H1 (cell line): ENCODE measurements around the gene MAGI1.

Source experiments
- CREB1 ChIP-seq: IDR thresholded peaks from 2 replicates; pipeline ENCODE4 v1.6.1; 2012; ENCODE audit warnings: inconsistent platforms
- EZH2 ChIP-seq: fragments of 200-600 bp; sonication (generic); IDR thresholded peaks from 2 replicates; pipeline ENCODE4 v1.7.1; 2012; ENCODE audit warnings: low read depth, mild to moderate bottlenecking, moderate library complexity, low read length, inconsistent platforms; ENCODE audit not compliant: severe bottlenecking
- POLR2A ChIP-seq, 2 experiments: IDR thresholded peaks; 1 replicate in 1 of 2; 2 replicates in 1 of 2; pipeline ENCODE4 v1.6.1; 2011; ENCODE audit warnings: low read depth in 2 of 2, low read length in 2 of 2, mild to moderate bottlenecking in 2 of 2; ENCODE audit errors: control extremely low read depth in 1 of 2
- RFX5 ChIP-seq: IDR thresholded peaks from 2 replicates; pipeline ENCODE4 v1.6.1; 2011; ENCODE audit warnings: low read depth, low read length, improper control_type of control experiment, borderline replicate concordance
- TAF1 ChIP-seq: IDR thresholded peaks from 2 replicates; pipeline ENCODE4 v1.6.1; 2011; ENCODE audit warnings: mild to moderate bottlenecking, low read depth, low read length
- ZNF274 ChIP-seq: IDR thresholded peaks from 2 replicates; pipeline ENCODE4 v1.7.0; 2012; ENCODE audit warnings: low read length, borderline replicate concordance; ENCODE audit errors: extremely low read depth
- TF ChIP-seq, protein P1 (sequence below): IDR thresholded peaks from 2 replicates; pipeline ENCODE4 v1.6.1; 2012; ENCODE audit warnings: low read length, inconsistent platforms
- TF ChIP-seq, protein P2 (sequence below), 3 experiments: IDR thresholded peaks; 1 replicate in 2 of 3; 2 replicates in 1 of 3; pipeline versions ENCODE4 v1.5.1 to v1.6.1; 2011; ENCODE audit warnings: low read length in 3 of 3, mild to moderate bottlenecking in 3 of 3, inconsistent platforms in 2 of 3, low read depth in 1 of 3, moderate library complexity in 1 of 3; ENCODE audit not compliant: insufficient read depth in 1 of 3; ENCODE audit errors: control extremely low read depth in 1 of 3

DNA sequence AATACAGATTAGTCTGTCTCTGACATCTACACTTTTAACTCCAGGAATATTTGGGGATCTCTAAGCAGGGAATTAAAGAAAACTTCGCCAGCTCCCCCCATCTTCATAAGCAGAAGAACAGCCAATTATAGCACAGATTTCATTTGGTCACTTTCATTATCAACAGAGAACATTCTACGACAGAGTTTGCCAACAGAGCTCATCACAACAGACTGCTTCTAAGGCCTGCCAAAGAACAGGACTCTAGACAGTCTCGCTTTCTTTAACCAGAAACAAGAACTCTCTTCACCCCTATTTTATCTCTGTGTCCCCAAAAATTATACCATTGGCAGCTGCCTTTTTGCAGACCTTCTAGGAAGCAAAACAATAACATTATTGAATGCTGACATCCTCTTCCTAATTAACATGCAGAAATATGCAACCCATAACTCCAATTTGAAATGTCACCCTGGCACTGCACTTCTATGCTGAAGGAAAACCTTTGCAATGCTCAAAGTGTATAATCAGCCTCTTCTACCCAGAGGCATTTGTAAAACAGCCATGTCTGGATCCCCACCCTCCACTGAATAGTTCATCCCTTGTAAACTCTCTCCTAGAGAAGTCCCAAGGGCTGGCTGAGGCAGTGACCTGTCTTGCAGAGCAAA lies 552.8 kb downstream of the MAGI1 start:
- TF ChIP-seq ZNF274 = no peak
- no peak for TF ChIP-seq CREB1
- TF ChIP-seq, protein P1, sequence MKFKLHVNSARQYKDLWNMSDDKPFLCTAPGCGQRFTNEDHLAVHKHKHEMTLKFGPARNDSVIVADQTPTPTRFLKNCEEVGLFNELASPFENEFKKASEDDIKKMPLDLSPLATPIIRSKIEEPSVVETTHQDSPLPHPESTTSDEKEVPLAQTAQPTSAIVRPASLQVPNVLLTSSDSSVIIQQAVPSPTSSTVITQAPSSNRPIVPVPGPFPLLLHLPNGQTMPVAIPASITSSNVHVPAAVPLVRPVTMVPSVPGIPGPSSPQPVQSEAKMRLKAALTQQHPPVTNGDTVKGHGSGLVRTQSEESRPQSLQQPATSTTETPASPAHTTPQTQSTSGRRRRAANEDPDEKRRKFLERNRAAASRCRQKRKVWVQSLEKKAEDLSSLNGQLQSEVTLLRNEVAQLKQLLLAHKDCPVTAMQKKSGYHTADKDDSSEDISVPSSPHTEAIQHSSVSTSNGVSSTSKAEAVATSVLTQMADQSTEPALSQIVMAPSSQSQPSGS = no peak
- no peak for TF ChIP-seq RFX5
- TF ChIP-seq POLR2A (IDR thresholded peaks at IDR 0.05; ENCODE audit: control extremely low read depth in 1 of 2, low read depth in 2 of 2, low read length in 2 of 2) = no peak
- TF ChIP-seq EZH2 = no peak
- TF ChIP-seq TAF1 = no peak
- TF ChIP-seq, protein P2, sequence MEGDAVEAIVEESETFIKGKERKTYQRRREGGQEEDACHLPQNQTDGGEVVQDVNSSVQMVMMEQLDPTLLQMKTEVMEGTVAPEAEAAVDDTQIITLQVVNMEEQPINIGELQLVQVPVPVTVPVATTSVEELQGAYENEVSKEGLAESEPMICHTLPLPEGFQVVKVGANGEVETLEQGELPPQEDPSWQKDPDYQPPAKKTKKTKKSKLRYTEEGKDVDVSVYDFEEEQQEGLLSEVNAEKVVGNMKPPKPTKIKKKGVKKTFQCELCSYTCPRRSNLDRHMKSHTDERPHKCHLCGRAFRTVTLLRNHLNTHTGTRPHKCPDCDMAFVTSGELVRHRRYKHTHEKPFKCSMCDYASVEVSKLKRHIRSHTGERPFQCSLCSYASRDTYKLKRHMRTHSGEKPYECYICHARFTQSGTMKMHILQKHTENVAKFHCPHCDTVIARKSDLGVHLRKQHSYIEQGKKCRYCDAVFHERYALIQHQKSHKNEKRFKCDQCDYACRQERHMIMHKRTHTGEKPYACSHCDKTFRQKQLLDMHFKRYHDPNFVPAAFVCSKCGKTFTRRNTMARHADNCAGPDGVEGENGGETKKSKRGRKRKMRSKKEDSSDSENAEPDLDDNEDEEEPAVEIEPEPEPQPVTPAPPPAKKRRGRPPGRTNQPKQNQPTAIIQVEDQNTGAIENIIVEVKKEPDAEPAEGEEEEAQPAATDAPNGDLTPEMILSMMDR (IDR thresholded peaks at IDR 0.05; ENCODE audit: control extremely low read depth in 1 of 3, insufficient read depth in 1 of 3, low read depth in 1 of 3, low read length in 3 of 3) = no peak
